Stimulated activated CD8-positive, alpha-beta memory T cell treated with anti-CD3 and anti-CD28 coated beads, Interleukin-12 subunit alpha, Interleukin-12 subunit beta, amount 100 ng/mL, for 24 hours (primary cell): Measurements from ENCODE around the gene SLC3A2.
A peak's percentile ranks its signal among the peaks of the same experiment; 100 is the strongest.
"Not testable (repeated sequence)": the region's sequence is repeated elsewhere in the genome, so short reads cannot be mapped to it uniquely, and the experiment has no call there.

Source experiments
- DNase-seq: peaks from one replicate; pipeline ENCODE4 v3.0.0-alpha.2; 2020; ENCODE audit errors: extremely low read depth

The SLC3A2 gene

GRCh38 chr11:62852523-62853188, 28.0 kb upstream of the SLC3A2 start:
- DNase-seq: no peak

- DNase-seq: no peak
Observed at GRCh38 chr11:62853279-62853965, 27.3 kb upstream of the SLC3A2 start.

- DNase-seq: no peak
Observed at GRCh38 chr11:62854013-62854824, 26.5 kb upstream of the SLC3A2 start.

GRCh38 chr11:62854825-62855570, 25.7 kb upstream of the SLC3A2 start:
- DNase-seq: no peak

GRCh38 chr11:62855571-62856332, 24.9 kb upstream of the SLC3A2 start:
- DNase-seq: peak; percentile 95

GRCh38 chr11:62856333-62856895, 24.3 kb upstream of the SLC3A2 start:
- DNase-seq: no peak

- no peak for DNase-seq
Observed at GRCh38 chr11:62857541-62857982, 23.1 kb upstream of the SLC3A2 start.

GRCh38 chr11:62858201-62858600, 22.5 kb upstream of the SLC3A2 start:
- no peak for DNase-seq

- DNase-seq: not testable (repeated sequence)
Observed at GRCh38 chr11:62859281-62859703, 21.4 kb upstream of the SLC3A2 start.

- DNase-seq: no peak
Observed at GRCh38 chr11:62860835-62861563, 19.7 kb upstream of the SLC3A2 start.

- not testable (repeated sequence) for DNase-seq
Observed at GRCh38 chr11:62861564-62862192, 19.0 kb upstream of the SLC3A2 start.

GRCh38 chr11:62863687-62864335, 16.9 kb upstream of the SLC3A2 start:
- no peak for DNase-seq

GRCh38 chr11:62865635-62866034, 15.1 kb upstream of the SLC3A2 start:
- no peak for DNase-seq

- no peak for DNase-seq
Observed at GRCh38 chr11:62874851-62875250, 5.8 kb upstream of the SLC3A2 start.

GRCh38 chr11:62875698-62876478, 4.8 kb upstream of the SLC3A2 start:
- DNase-seq: no peak

GRCh38 chr11:62876712-62877111, 4.0 kb upstream of the SLC3A2 start:
- no peak for DNase-seq

GRCh38 chr11:62879235-62879978, 1.3 kb upstream of the SLC3A2 start:
- DNase-seq: no peak
